Osteoblast (primary cell): Measurements from ENCODE around the gene PRKCA. TPM values are rescaled to one million over a fixed set of nuclear protein-coding genes. Genes with fewer than 3 reads are reported as not detected.

Experiments
- DNase-seq: peaks from one replicate; pipeline ENCODE4 v3.0.0; 2011; ENCODE audit warnings: low spot score, mixed read lengths; ENCODE audit not compliant: insufficient read length; ENCODE audit errors: missing footprints
- H2AFZ ChIP-seq: 2 replicates; pipeline ENCODE4 v1.6.0; 2011; ENCODE audit warnings: mild to moderate bottlenecking, low read length
- H3K27ac ChIP-seq: 2 replicates; pipeline ENCODE4 v1.5.1; 2011; ENCODE audit warnings: mild to moderate bottlenecking, low read depth, low read length, moderate library complexity
- H3K27me3 ChIP-seq: 2 replicates; pipeline ENCODE4 v1.6.0; 2012; ENCODE audit warnings: mild to moderate bottlenecking, control low read depth, inconsistent platforms, low read length, moderate library complexity; ENCODE audit not compliant: insufficient read depth
- H3K36me3 ChIP-seq: 2 replicates; pipeline ENCODE4 v1.5.1; 2011; ENCODE audit warnings: mild to moderate bottlenecking, low read length, control low read depth, moderate library complexity; ENCODE audit not compliant: insufficient read depth
- H3K4me1 ChIP-seq: 2 replicates; pipeline ENCODE4 v1.5.1; 2011; ENCODE audit warnings: mild to moderate bottlenecking, low read length, control low read depth, moderate library complexity; ENCODE audit not compliant: insufficient read depth
- H3K4me2 ChIP-seq: 2 replicates; pipeline ENCODE4 v1.6.0; 2011; ENCODE audit warnings: mild to moderate bottlenecking, low read length; ENCODE audit not compliant: insufficient read depth
- H3K4me3 ChIP-seq: fragments of 200-600 bp; sonication (generic); 3 replicates; pipeline ENCODE4 v1.5.1; 2012; ENCODE audit warnings: mild to moderate bottlenecking, low read length, inconsistent platforms; ENCODE audit not compliant: insufficient read depth
- H3K79me2 ChIP-seq: 2 replicates; pipeline ENCODE4 v1.6.0; 2012; ENCODE audit warnings: mild to moderate bottlenecking, low read length, control low read depth, inconsistent platforms; ENCODE audit not compliant: insufficient read depth
- H3K9me3 ChIP-seq: 2 replicates; pipeline ENCODE4 v1.5.1; 2011; ENCODE audit warnings: low read depth, low read length, control low read depth
- H4K20me1 ChIP-seq: 2 replicates; pipeline ENCODE4 v1.6.0; 2012; ENCODE audit warnings: mild to moderate bottlenecking, low read length, control low read depth; ENCODE audit not compliant: insufficient read depth
- CTCF ChIP-seq: IDR thresholded peaks from 2 replicates; pipeline ENCODE4 v1.5.1; 2011; ENCODE audit warnings: mild to moderate bottlenecking, low read depth, low read length, moderate library complexity; ENCODE audit errors: extremely low read depth
- total RNA-seq: library from RNA; depleted of rRNA; stranded (reverse); fragments of >200 nt; gene quantifications from 2 replicates; pipeline ENCODE4 v1.2.3, GENCODE V29; 2012

Gene PRKCA
- total RNA-seq, 1 donor, result 46.0 TPM

GRCh38 chr17:66491213-66491612 lies 188.8 kb downstream of the PRKCA start:
- H3K4me2 ChIP-seq, result no peak overlapping the region
- no peak for DNase-seq
- no peak overlapping the region for H3K27ac ChIP-seq
- H3K4me1 ChIP-seq, result peaks cover 31% of the 10 kb centered on the region
- H3K79me2 ChIP-seq, result peaks cover 66% of the 10 kb centered on the region
- H3K36me3 ChIP-seq, result no peaks in the 10 kb centered on the region
- TF ChIP-seq CTCF, result no peak
- H4K20me1 ChIP-seq, result peaks cover 13% of the 10 kb centered on the region
- no peaks in the 10 kb centered on the region for H3K9me3 ChIP-seq
- no peak overlapping the region for H3K4me3 ChIP-seq
- no peaks in the 10 kb centered on the region for H3K27me3 ChIP-seq
- no peak overlapping the region for H2AFZ ChIP-seq

- Histone ChIP-seq H3K79me2 (peaks cover 64% of the 10 kb centered on the region), H3K9me3 (no peaks in the 10 kb centered on the region), H3K4me3 (no peak overlapping the region), H3K27me3 (no peaks in the 10 kb centered on the region), H3K27ac (no peak overlapping the region), H2AFZ (no peak overlapping the region), H3K4me2 (no peak overlapping the region), H3K36me3 (no peaks in the 10 kb centered on the region), H3K4me1 (peaks cover 31% of the 10 kb centered on the region), H4K20me1 (peaks cover 8% of the 10 kb centered on the region)
- TF ChIP-seq CTCF, result no peak
- no peak for DNase-seq
These were observed 189.3 kb downstream of the PRKCA start for GRCh38 chr17:66491665-66492064.

GRCh38 chr17:66492080-66492479 lies 189.7 kb downstream of the PRKCA start:
- no peaks in the 10 kb centered on the region for H3K9me3 ChIP-seq
- peaks cover 8% of the 10 kb centered on the region for H4K20me1 ChIP-seq
- no peak overlapping the region for H2AFZ ChIP-seq
- DNase-seq, result no peak
- peaks cover 31% of the 10 kb centered on the region for H3K4me1 ChIP-seq
- peaks cover 64% of the 10 kb centered on the region for H3K79me2 ChIP-seq
- H3K36me3 ChIP-seq, result no peaks in the 10 kb centered on the region
- H3K4me3 ChIP-seq, result no peak overlapping the region
- no peaks in the 10 kb centered on the region for H3K27me3 ChIP-seq
- H3K4me2 ChIP-seq, result no peak overlapping the region
- no peak for TF ChIP-seq CTCF
- peak overlapping the region; percentile 96 for H3K27ac ChIP-seq

GRCh38 chr17:66492561-66493005 lies 190.2 kb downstream of the PRKCA start:
- Histone ChIP-seq H4K20me1 (peaks cover 8% of the 10 kb centered on the region), H3K27ac (peak overlapping the region; percentile 96), H3K4me3 (no peak overlapping the region), H3K9me3 (no peaks in the 10 kb centered on the region), H3K4me1 (peaks cover 31% of the 10 kb centered on the region), H3K36me3 (no peaks in the 10 kb centered on the region), H2AFZ (no peak overlapping the region), H3K79me2 (peaks cover 63% of the 10 kb centered on the region), H3K27me3 (no peaks in the 10 kb centered on the region), H3K4me2 (peak overlapping the region; percentile 84)
- TF ChIP-seq CTCF, result no peak
- no peak for DNase-seq
